Upper lobe of right lung (tissue), 1 donor: ENCODE measurements around the gene TRHDE. TPM values are rescaled to one million over a fixed set of nuclear protein-coding genes. Genes with fewer than 3 reads are reported as not detected.

Source experiments
- ATAC-seq: fragments of 200-7000 bp; cut with Tn5 transposase; one replicate; pipeline ENCODE4 v1.9.1; 2020; ENCODE audit warnings: mild to moderate bottlenecking, moderate library complexity
- DNase-seq: peaks from one replicate; pipeline ENCODE4 v3.0.0-alpha.2; 2020
- H3K27ac ChIP-seq: fragments of 200-600 bp; one replicate; pipeline ENCODE4 v1.8.0; 2022
- H3K27me3 ChIP-seq: fragments of 200-600 bp; one replicate; pipeline ENCODE4 v1.8.0; 2022; ENCODE audit warnings: mild to moderate bottlenecking
- H3K36me3 ChIP-seq: fragments of 200-600 bp; one replicate; pipeline ENCODE4 v1.8.0; 2022
- H3K4me1 ChIP-seq: fragments of 200-600 bp; one replicate; pipeline ENCODE4 v1.8.0; 2022
- H3K4me3 ChIP-seq: fragments of 200-600 bp; one replicate; pipeline ENCODE4 v1.8.0; 2022; ENCODE audit warnings: mild to moderate bottlenecking
- H3K9me3 ChIP-seq: fragments of 200-600 bp; one replicate; pipeline ENCODE4 v1.8.0; 2022
- CTCF ChIP-seq: fragments of 200-600 bp; IDR thresholded peaks from one replicate; pipeline ENCODE4 v1.8.0; 2022; ENCODE audit warnings: antibody characterized with exemption
- intact Hi-C: fragments of 100-400 bp; cut with DNase I; formaldehyde crosslinking; loops from one replicate; pipeline ENCODE4 v1.11.0; 2022
- total RNA-seq: library from RNA; stranded (reverse); fragmentation: NEBNext Ultra II Directional; extraction: Animal tissue kit (Norgen Biotek cat#: 25700); gene quantifications from one replicate; pipeline ENCODE4 v1.2.1, GENCODE V29; 2021
- donor health status: DM: no; HTN: yes; CAD: no; lungs with severe emphysema.

The TRHDE gene
- total RNA-seq, 1 donor from 2014 or later = 7.3 TPM

GRCh38 chr12:72586456-72586855, 314.3 kb downstream of the TRHDE start:
- no peak for ATAC-seq
- TF ChIP-seq CTCF = no peak
- peaks cover 4% of the 10 kb centered on the region for H3K9me3 ChIP-seq
- no peaks in the 10 kb centered on the region for H3K4me1 ChIP-seq
- no peak for DNase-seq
- H3K4me3 ChIP-seq = no peak overlapping the region
- H3K36me3 ChIP-seq = no peaks in the 10 kb centered on the region
- no peaks in the 10 kb centered on the region for H3K27me3 ChIP-seq
- intact Hi-C loops = no loop called here
- H3K27ac ChIP-seq = no peak overlapping the region

- DNase-seq (no peak), ATAC-seq (no peak)
- intact Hi-C loops = no loop called here
- no peak overlapping the region for H3K27ac ChIP-seq
- TF ChIP-seq CTCF = no peak
- no peak overlapping the region for H3K4me3 ChIP-seq
- H3K4me1 ChIP-seq = no peaks in the 10 kb centered on the region
- no peaks in the 10 kb centered on the region for H3K36me3 ChIP-seq
- H3K27me3 ChIP-seq = no peaks in the 10 kb centered on the region
- H3K9me3 ChIP-seq = peaks cover 7% of the 10 kb centered on the region
Observed at GRCh38 chr12:72602581-72602980, 330.4 kb downstream of the TRHDE start.

DNA sequence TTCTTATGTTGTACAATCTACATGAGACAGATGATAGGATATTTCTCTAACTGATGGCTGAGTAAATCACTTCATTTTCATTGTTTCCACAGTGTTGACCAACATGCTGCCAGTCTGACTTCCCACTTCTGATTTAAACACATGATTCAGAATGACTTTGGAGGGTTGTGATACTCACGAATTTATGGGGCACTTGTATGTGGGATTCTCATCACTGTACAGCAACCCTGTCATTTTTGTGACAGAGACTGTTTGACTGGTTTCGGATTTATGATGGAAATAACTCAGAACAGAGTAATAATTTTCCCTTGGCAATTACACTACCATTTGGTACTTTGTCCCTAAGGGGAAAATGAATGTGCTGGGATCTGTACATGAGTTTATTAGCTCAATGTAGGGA, 333.8 kb downstream of the TRHDE start:
- H3K36me3 ChIP-seq = no peaks in the 10 kb centered on the region
- ATAC-seq (no peak), DNase-seq (no peak)
- no peak for TF ChIP-seq CTCF
- no peak overlapping the region for H3K4me3 ChIP-seq
- H3K27me3 ChIP-seq = no peaks in the 10 kb centered on the region
- intact Hi-C loops = no loop called here
- H3K27ac ChIP-seq = no peak overlapping the region
- H3K4me1 ChIP-seq = no peaks in the 10 kb centered on the region
- H3K9me3 ChIP-seq = peaks cover 3% of the 10 kb centered on the region

GRCh38 chr12:72610342-72610741, 338.2 kb downstream of the TRHDE start:
- TF ChIP-seq CTCF = no peak
- DNase-seq = no peak
- H3K9me3 ChIP-seq = no peaks in the 10 kb centered on the region
- no peaks in the 10 kb centered on the region for H3K27me3 ChIP-seq
- H3K4me1 ChIP-seq = no peaks in the 10 kb centered on the region
- H3K36me3 ChIP-seq = no peaks in the 10 kb centered on the region
- no peak overlapping the region for H3K4me3 ChIP-seq
- intact Hi-C loops = no loop called here
- H3K27ac ChIP-seq = no peak overlapping the region
- ATAC-seq = no peak

DNA sequence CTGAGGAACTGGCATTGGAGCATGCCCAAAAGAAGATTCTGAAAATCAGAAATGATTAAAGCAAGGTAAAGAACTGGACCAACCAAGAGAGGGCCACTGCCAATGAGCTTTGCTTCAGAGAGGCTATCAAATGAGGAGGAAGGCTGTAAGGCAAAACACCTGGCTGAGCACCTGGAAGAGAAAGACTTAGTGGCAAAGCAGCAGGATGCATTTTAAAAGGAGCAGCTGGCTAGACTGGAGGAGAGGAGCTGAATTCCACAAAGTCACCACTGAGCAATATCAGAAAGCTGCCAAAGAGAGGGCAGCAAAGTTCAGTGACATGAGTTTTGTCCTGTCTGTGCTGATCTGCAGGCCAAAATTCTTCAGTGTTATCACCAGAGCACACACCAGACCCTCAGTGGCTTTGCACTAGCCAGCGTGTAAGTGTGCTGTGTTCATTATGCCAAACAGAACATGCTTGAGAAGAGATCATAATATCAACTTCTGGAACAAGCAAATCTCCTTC, 338.7 kb downstream of the TRHDE start:
- H3K27ac ChIP-seq = no peak overlapping the region
- DNase-seq (no peak), ATAC-seq (no peak)
- no peaks in the 10 kb centered on the region for H3K4me1 ChIP-seq
- intact Hi-C loops = no loop called here
- no peaks in the 10 kb centered on the region for H3K27me3 ChIP-seq
- no peaks in the 10 kb centered on the region for H3K36me3 ChIP-seq
- no peaks in the 10 kb centered on the region for H3K9me3 ChIP-seq
- no peak for TF ChIP-seq CTCF
- H3K4me3 ChIP-seq = no peak overlapping the region

- no peak overlapping the region for H3K27ac ChIP-seq
- H3K36me3 ChIP-seq = no peaks in the 10 kb centered on the region
- H3K4me1 ChIP-seq = no peaks in the 10 kb centered on the region
- TF ChIP-seq CTCF = no peak
- H3K4me3 ChIP-seq = no peak overlapping the region
- no peaks in the 10 kb centered on the region for H3K9me3 ChIP-seq
- H3K27me3 ChIP-seq = no peaks in the 10 kb centered on the region
- ATAC-seq (no peak), DNase-seq (no peak)
- intact Hi-C loops = no loop called here
Observed at GRCh38 chr12:72612171-72612570, 340.0 kb downstream of the TRHDE start.
